Measurements from ENCODE around the gene POTEG.
"Not testable (repeated sequence)": the region's sequence is repeated elsewhere in the genome, so short reads cannot be mapped to it uniquely, and the experiment has no call there.

GRCh38 chr14:19360937-19361635, 73.1 kb downstream of the POTEG start:
- not testable (repeated sequence) for TF ChIP-seq CTCF (IDR thresholded peaks at IDR 0.05 in 8 of 11, conservative IDR thresholded peaks at IDR 0.05 in 3 of 11); POLR2AphosphoS5 (IDR thresholded peaks at IDR 0.05)
